Neutrophil (primary cell): ENCODE results near the gene MYLIP.

Source experiments
- H3K27ac ChIP-seq: fragments of 200-600 bp; sonication (generic); 2 replicates; pipeline ENCODE4 v1.5.1; 2016; ENCODE audit warnings: mild to moderate bottlenecking, moderate library complexity
- H3K27me3 ChIP-seq: fragments of 200-600 bp; sonication (generic); 2 replicates; pipeline ENCODE4 v1.6.0; 2016; ENCODE audit warnings: mild to moderate bottlenecking
- H3K36me3 ChIP-seq: fragments of 200-600 bp; sonication (generic); 2 replicates; pipeline ENCODE4 v1.5.1; 2017
- H3K4me1 ChIP-seq, 2 experiments: fragments of 200-600 bp in 1 of 2; sonication (generic) in 1 of 2; 1 replicate in 1 of 2; 2 replicates in 1 of 2; pipeline versions ENCODE4 v1.5.1 to v1.6.1; 2013 to 2016; ENCODE audit warnings: low read depth in 1 of 2, low read length in 1 of 2, mild to moderate bottlenecking in 1 of 2, moderate library complexity in 1 of 2; ENCODE audit not compliant: control insufficient read depth in 1 of 2, insufficient read depth in 1 of 2
- H3K4me3 ChIP-seq, 2 experiments: fragments of 200-600 bp in 1 of 2; sonication (generic) in 1 of 2; 1 replicate in 1 of 2; 2 replicates in 1 of 2; pipeline ENCODE4 v1.5.1; 2013 to 2016; ENCODE audit warnings: low read depth in 1 of 2, low read length in 1 of 2, mild to moderate bottlenecking in 1 of 2, moderate library complexity in 1 of 2
- H3K9me3 ChIP-seq: fragments of 200-600 bp; sonication (generic); 2 replicates; pipeline ENCODE4 v1.5.1; 2016
- TF ChIP-seq, protein P1 (sequence below): fragments of 200-600 bp; sonication (generic); IDR thresholded peaks from 2 replicates; pipeline ENCODE4 v1.5.1; 2016; ENCODE audit warnings: antibody characterized with exemption

MYLIP gene

DNA sequence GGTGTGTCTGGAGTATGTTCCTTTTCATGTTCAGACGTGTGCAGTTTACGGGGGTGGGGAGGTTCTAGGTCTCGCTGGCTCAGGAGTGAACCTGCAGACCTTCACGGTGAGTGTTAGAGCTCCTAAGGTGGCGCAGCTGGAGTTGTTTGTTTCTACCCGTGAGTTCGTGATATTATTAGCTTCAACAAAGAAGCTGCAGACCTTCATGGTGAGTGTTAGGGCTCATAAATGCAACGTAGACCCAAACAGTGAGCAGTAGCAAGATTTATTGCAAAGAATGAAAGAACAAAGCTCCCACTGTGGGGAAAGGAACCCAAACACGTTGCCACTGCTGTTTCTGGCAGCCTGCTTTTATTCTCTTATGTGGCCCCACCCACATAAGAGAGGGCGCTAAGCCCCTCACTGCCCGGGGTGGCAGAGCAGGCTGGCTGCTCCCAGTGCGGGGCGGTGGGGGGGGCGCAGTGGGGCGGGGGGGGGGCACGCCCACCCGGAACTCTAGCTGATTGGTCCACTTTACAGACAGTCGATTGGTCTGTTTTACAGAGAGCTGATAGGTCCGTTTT lies 68.2 kb downstream of the MYLIP start:
- H3K36me3 ChIP-seq: no peaks in the 10 kb centered on the region
- no peaks in the 10 kb centered on the region for H3K27me3 ChIP-seq
- H3K4me1 ChIP-seq: no peaks in the 10 kb centered on the region
- TF ChIP-seq, protein P1, sequence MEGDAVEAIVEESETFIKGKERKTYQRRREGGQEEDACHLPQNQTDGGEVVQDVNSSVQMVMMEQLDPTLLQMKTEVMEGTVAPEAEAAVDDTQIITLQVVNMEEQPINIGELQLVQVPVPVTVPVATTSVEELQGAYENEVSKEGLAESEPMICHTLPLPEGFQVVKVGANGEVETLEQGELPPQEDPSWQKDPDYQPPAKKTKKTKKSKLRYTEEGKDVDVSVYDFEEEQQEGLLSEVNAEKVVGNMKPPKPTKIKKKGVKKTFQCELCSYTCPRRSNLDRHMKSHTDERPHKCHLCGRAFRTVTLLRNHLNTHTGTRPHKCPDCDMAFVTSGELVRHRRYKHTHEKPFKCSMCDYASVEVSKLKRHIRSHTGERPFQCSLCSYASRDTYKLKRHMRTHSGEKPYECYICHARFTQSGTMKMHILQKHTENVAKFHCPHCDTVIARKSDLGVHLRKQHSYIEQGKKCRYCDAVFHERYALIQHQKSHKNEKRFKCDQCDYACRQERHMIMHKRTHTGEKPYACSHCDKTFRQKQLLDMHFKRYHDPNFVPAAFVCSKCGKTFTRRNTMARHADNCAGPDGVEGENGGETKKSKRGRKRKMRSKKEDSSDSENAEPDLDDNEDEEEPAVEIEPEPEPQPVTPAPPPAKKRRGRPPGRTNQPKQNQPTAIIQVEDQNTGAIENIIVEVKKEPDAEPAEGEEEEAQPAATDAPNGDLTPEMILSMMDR: no peak
- H3K27ac ChIP-seq: no peak overlapping the region
- no peaks in the 10 kb centered on the region for H3K9me3 ChIP-seq
- no peak overlapping the region for H3K4me3 ChIP-seq
